Measurements from ENCODE around the gene MCUB. TPM values are rescaled to one million over a fixed set of nuclear protein-coding genes. Genes with fewer than 3 reads are reported as not detected.

MCUB gene
- polyA plus RNA-seq, 2 of the 4 experiments (the other 2 are of a cell fraction), result 14.6 to 21.9 TPM

DNA sequence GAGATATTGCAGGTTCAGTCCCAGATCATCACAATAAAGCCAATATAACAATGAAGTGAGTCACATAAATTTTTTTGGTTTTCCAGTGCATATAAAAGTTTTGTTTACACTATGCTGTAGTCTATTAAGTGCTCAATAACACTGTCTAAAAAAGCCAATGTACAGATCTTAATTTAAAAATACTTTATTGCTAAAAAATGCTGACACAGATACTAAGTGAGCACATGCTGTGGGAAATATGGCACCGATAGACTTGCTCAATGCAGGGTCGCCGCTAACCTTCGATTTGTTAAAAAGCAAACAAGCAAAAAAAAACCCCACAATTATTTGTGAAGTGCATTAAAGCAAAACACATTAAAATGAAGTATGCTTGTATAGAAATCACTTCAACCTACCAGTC lies 159.6 kb downstream of the MCUB start:
- Histone ChIP-seq H3K27ac (no peak overlapping the region), H3K4me2 (no peak overlapping the region), H3K4me3 (no peak overlapping the region), H3K9me3 (no peaks in the 10 kb centered on the region), H3K4me1 (no peaks in the 10 kb centered on the region)
- peak; percentile 57 for TF ChIP-seq MAFK (IDR thresholded peaks at IDR 0.05; ENCODE audit: partially characterized antibody)
- no peak for TF ChIP-seq ZSCAN20 (CRISPR knock-in tag; IDR thresholded peaks at IDR 0.05)
- ChIA-PET CTCF (no interaction called here), POLR2A (no interaction called here)
- WGBS (ENCODE audit: missing lambda C conversion rate), result 98% methylated on average over 4 of the region's 4 CpGs
- no peak for DNase-seq (ENCODE audit: low read depth in 1 of 2, low spot score in 1 of 2)
- ATAC-seq, result no peak
- no peak for FAIRE-seq

DNA sequence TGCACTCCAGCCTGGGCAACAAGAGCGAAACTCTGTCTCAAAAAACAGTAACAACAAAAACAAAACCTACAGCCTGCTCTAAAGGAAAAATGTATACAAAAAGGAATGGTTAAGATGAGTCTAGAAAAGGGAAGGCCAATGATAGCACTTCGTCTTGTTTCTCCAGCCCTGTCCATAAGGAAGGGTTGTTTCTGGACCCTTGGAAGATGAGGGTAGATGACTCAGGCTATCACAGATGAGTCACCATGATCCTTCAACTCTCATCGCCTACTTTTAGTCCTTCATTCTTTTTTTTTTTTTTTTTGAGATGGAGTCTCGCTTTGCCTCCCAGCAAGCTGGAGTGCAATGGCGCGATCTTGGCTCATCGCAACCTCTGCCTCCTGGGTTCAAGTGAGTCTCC lies 161.0 kb downstream of the MCUB start:
- ATAC-seq, result peak in 1 of 2 experiments; percentile 50; a peak in 2 of 6 replicates
- peak; percentile 10 to 26 for DNase-seq (ENCODE audit: low read depth in 1 of 2, low spot score in 1 of 2)
- no peaks in the 10 kb centered on the region for H3K4me1 ChIP-seq
- H3K9me3 ChIP-seq, result no peaks in the 10 kb centered on the region
- POLR2A ChIA-PET, result no interaction called here
- no peak overlapping the region for H3K27ac ChIP-seq
- H3K4me2 ChIP-seq, result no peak overlapping the region
- WGBS (ENCODE audit: missing lambda C conversion rate), result 72% methylated on average over 6 of the region's 7 CpGs
- no peak overlapping the region for H3K4me3 ChIP-seq
- CTCF ChIA-PET, result interaction anchor here (0.6 kb wide), 1 partner anchor 143 kb away, joined by 3 read pairs; no protein-coding TSS in a partner anchor
- TF ChIP-seq TP53 (CRISPR knock-in tag; IDR thresholded peaks at IDR 0.05) (no peak), FOSL2 (IDR thresholded peaks at IDR 0.05) (no peak), FOSL2 (CRISPR knock-in tag; IDR thresholded peaks at IDR 0.05) (peak; percentile 45; the same call in 1 of the 2 replicates), CBX8 (IDR thresholded peaks at IDR 0.05) (no peak)
- no peak for FAIRE-seq

DNA sequence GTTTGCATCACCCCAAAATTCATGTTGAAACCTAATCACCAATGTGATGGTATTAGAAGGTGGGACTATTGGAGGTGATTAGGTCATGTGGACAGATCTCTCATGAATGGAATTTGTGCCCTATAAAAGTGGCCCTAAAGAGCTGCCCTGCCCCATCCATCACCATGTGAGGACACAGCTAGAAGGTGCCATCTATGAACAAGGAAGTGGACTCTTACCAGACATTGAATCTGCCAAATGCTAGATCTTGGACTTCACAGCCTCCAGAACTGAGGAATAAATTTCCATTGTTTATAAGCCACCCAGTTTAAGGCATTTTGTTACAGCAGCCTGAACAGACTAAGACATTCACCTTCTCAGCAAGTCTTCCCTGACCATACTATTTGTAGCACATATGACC lies 162.3 kb downstream of the MCUB start:
- Histone ChIP-seq H3K27ac (no peak overlapping the region), H3K4me3 (no peak overlapping the region), H3K4me1 (no peaks in the 10 kb centered on the region), H3K9me3 (no peaks in the 10 kb centered on the region), H3K4me2 (no peak overlapping the region)
- ChIA-PET POLR2A (no interaction called here), CTCF (no interaction called here)
- ATAC-seq (no peak), FAIRE-seq (no peak), DNase-seq (ENCODE audit: low read depth in 1 of 2, low spot score in 1 of 2) (no peak)
- TF ChIP-seq CEBPB (IDR thresholded peaks at IDR 0.05), result no peak
- no peak for TF ChIP-seq EHMT2 (IDR thresholded peaks at IDR 0.05; ENCODE audit: low read depth)
- no peak for TF ChIP-seq CBX2 (IDR thresholded peaks at IDR 0.05; ENCODE audit: borderline replicate concordance, low read depth)
- no peak for TF ChIP-seq KDM1A (IDR thresholded peaks at IDR 0.05; ENCODE audit: low read depth)
- no peak for TF ChIP-seq NPAS2 (CRISPR knock-in tag; IDR thresholded peaks at IDR 0.05; ENCODE audit: borderline replicate concordance)
- no peak for TF ChIP-seq CHD2 (IDR thresholded peaks at IDR 0.05; ENCODE audit: low read length, partially characterized antibody)
- TF ChIP-seq GATA3 (IDR thresholded peaks at IDR 0.05; ENCODE audit: borderline replicate concordance), result no peak
- TF ChIP-seq TFCP2L1 (CRISPR knock-in tag; IDR thresholded peaks at IDR 0.05), result no peak
- TF ChIP-seq, protein P1, sequence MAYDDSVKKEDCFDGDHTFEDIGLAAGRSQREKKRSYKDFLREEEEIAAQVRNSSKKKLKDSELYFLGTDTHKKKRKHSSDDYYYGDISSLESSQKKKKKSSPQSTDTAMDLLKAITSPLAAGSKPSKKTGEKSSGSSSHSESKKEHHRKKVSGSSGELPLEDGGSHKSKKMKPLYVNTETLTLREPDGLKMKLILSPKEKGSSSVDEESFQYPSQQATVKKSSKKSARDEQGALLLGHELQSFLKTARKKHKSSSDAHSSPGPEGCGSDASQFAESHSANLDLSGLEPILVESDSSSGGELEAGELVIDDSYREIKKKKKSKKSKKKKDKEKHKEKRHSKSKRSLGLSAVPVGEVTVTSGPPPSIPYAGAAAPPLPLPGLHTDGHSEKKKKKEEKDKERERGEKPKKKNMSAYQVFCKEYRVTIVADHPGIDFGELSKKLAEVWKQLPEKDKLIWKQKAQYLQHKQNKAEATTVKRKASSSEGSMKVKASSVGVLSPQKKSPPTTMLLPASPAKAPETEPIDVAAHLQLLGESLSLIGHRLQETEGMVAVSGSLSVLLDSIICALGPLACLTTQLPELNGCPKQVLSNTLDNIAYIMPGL (CRISPR knock-in tag; IDR thresholded peaks at IDR 0.05; ENCODE audit: borderline replicate concordance), result no peak

DNA sequence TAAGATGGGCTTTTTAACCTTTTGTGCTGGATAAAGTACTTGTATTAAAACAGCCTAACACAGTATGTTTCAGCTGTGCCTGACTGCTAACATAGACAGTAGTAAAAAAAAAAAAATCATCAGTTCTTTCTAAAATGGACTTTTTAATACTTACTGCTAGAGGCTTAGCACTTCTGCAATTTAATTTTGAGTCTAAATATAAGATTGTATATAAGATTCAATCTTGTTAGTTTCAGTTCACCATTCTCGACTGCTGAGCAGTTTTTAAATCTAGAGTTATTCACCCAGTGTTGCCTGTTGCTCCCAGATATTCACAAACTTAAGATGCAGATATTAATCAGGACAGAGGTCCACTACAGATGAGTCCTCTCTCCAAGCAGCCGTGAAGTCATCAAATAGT lies 163.1 kb downstream of the MCUB start:
- ATAC-seq (no peak), FAIRE-seq (no peak), DNase-seq (ENCODE audit: low read depth in 1 of 2, low spot score in 1 of 2) (no peak)
- WGBS (ENCODE audit: missing lambda C conversion rate), result 93% methylated on average over 2 of the region's 2 CpGs
- H3K9me3 ChIP-seq, result no peaks in the 10 kb centered on the region
- peaks cover 2% of the 10 kb centered on the region; the same call in 2 of the 3 replicates for H3K4me1 ChIP-seq
- no peak overlapping the region for H3K4me2 ChIP-seq
- CTCF ChIA-PET, result no interaction called here
- H3K4me3 ChIP-seq, result no peak overlapping the region
- no peak overlapping the region for H3K27ac ChIP-seq
- POLR2A ChIA-PET, result no interaction called here
- no peak for TF ChIP-seq CBX2 (IDR thresholded peaks at IDR 0.05; ENCODE audit: borderline replicate concordance, low read depth)
- TF ChIP-seq KDM5A (IDR thresholded peaks at IDR 0.05), result no peak
- TF ChIP-seq, protein P2, sequence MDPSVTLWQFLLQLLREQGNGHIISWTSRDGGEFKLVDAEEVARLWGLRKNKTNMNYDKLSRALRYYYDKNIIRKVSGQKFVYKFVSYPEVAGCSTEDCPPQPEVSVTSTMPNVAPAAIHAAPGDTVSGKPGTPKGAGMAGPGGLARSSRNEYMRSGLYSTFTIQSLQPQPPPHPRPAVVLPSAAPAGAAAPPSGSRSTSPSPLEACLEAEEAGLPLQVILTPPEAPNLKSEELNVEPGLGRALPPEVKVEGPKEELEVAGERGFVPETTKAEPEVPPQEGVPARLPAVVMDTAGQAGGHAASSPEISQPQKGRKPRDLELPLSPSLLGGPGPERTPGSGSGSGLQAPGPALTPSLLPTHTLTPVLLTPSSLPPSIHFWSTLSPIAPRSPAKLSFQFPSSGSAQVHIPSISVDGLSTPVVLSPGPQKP (IDR thresholded peaks at IDR 0.05; ENCODE audit: low read depth, low read length), result no peak
- TF ChIP-seq ZFP36 (IDR thresholded peaks at IDR 0.05; ENCODE audit: borderline replicate concordance, partially characterized antibody), result no peak

Measured in A549 (cell line).